Keratinocyte (primary cell): Measurements from ENCODE around the gene STXBP1.

Experiments
- EZH2 ChIP-seq: IDR thresholded peaks from one replicate; pipeline ENCODE4 v1.6.1; 2012; ENCODE audit warnings: inconsistent platforms, mild to moderate bottlenecking, low read length, moderate library complexity
- TF ChIP-seq, protein P1 (sequence below), 3 experiments: IDR thresholded peaks in 1 of 3; conservative IDR thresholded peaks in 1 of 3; optimal IDR thresholded peaks in 1 of 3; 2 replicates in 2 of 3; 3 replicates in 1 of 3; pipeline versions ENCODE3 to v1.5.1; 2011; ENCODE audit warnings: low read length in 3 of 3, mild to moderate bottlenecking in 3 of 3, moderate library complexity in 2 of 3, control low read depth in 1 of 3, inconsistent platforms in 1 of 3; ENCODE audit not compliant: insufficient read depth in 2 of 3; ENCODE audit errors: extremely low read depth in 1 of 3

DNA sequence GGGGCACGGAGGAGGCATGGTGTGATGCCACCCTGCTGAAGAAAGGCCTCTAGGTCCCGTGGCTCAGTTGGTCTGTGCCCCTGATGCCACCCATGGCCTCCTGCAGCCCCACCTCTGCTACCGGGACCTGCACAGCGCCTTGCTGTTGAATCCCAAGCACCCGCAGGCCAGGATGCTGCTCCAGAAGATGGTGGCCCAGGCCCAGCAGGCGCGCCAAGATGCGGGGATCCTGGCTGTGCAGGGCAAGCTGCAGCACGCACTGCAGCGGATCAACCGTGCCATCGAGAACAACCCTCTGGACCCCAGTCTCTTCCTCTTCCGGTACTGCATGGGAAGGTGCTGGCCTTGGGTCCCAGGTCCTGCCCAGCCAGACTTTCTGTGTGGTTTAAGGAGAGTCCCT is 110.9 kb downstream of the STXBP1 start:
- TF ChIP-seq, protein P1, sequence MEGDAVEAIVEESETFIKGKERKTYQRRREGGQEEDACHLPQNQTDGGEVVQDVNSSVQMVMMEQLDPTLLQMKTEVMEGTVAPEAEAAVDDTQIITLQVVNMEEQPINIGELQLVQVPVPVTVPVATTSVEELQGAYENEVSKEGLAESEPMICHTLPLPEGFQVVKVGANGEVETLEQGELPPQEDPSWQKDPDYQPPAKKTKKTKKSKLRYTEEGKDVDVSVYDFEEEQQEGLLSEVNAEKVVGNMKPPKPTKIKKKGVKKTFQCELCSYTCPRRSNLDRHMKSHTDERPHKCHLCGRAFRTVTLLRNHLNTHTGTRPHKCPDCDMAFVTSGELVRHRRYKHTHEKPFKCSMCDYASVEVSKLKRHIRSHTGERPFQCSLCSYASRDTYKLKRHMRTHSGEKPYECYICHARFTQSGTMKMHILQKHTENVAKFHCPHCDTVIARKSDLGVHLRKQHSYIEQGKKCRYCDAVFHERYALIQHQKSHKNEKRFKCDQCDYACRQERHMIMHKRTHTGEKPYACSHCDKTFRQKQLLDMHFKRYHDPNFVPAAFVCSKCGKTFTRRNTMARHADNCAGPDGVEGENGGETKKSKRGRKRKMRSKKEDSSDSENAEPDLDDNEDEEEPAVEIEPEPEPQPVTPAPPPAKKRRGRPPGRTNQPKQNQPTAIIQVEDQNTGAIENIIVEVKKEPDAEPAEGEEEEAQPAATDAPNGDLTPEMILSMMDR (optimal IDR thresholded peaks at IDR 0.05 in 1 of 3, IDR thresholded peaks at IDR 0.05 in 1 of 3, conservative IDR thresholded peaks at IDR 0.05 in 1 of 3; ENCODE audit: extremely low read depth in 1 of 3, insufficient read depth in 2 of 3, low read length in 3 of 3), result no peak
- TF ChIP-seq EZH2, result no peak
